ENCODE data around the gene IMMP2L. TPM values are rescaled to one million over a fixed set of nuclear protein-coding genes. Genes with fewer than 3 reads are reported as not detected.

The IMMP2L gene
- total RNA-seq, 2 donors from 2014 or later, result 21.7 to 27.5 TPM

DNA sequence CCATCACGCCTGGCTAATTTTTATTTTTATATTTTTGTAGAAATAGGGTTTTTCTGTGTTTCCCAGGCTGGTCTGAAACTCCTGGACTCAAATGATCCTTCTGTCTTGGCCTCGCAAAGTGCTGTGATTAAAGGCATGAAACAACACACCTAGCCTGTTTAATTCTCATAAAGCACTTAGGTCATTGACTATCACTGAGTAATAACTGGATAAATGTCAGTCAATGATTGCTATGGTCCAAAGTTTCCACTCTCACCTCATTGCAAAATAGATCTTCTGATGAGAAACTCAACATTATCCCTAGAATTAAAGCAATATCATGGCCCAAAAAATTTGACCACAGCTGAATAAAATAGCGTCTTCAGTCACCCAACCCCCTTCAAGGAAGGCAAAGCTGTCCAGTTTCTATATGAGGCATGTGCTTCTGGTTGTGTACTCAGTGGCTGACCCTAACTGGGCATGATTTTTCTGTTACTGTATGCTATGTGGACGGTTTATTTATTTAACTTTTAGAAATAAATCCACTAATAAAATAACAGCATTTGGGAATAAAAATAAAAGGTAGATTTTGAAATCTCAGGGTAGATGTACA lies 557.9 kb downstream of the IMMP2L start:
- Mint-ChIP-seq H3K27me3 (ENCODE audit: low read depth) (no peaks in the 10 kb centered on the region), H3K36me3 (ENCODE audit: insufficient read depth in 2 of 2) (no peaks in the 10 kb centered on the region), H3K4me3 (peak overlapping the region in 1 of 2 donors; percentile 23), H3K27ac (peak overlapping the region; percentile 90), H3K9me3 (no peaks in the 10 kb centered on the region), H3K4me1 (ENCODE audit: low read depth) (peaks cover 6% of the 10 kb centered on the region)
- DNase-seq (no peak), ATAC-seq (replicated peaks in 1 of 2) (peak; percentile 58 to 60)

DNA sequence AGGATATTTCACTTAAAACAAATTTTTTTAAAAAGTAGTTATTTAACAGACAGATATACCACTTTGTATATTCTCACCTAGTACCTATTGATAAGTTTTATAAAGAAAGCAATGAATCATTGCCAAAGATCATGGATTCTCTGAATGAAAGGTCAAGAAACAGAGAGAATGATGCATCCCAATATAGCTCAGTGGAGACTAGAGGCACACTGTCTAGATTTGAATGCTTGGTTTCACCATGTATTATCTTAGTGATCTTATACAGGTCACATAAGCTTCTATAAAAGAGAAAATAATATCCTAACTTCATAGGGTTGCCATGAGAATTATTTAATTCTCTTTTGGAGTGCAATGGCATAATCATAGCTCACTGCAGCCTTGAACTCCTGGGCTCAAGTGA lies 558.4 kb downstream of the IMMP2L start:
- H3K9me3 Mint-ChIP-seq, result no peaks in the 10 kb centered on the region
- H3K4me3 Mint-ChIP-seq, result no peak overlapping the region
- H3K4me1 Mint-ChIP-seq (ENCODE audit: low read depth), result peaks cover 6% of the 10 kb centered on the region
- H3K27ac Mint-ChIP-seq, result no peak overlapping the region
- H3K36me3 Mint-ChIP-seq (ENCODE audit: insufficient read depth in 2 of 2), result no peaks in the 10 kb centered on the region
- peak; percentile 77 to 81 for ATAC-seq (replicated peaks in 1 of 2)
- no peaks in the 10 kb centered on the region for H3K27me3 Mint-ChIP-seq (ENCODE audit: low read depth)
- DNase-seq, result no peak

DNA sequence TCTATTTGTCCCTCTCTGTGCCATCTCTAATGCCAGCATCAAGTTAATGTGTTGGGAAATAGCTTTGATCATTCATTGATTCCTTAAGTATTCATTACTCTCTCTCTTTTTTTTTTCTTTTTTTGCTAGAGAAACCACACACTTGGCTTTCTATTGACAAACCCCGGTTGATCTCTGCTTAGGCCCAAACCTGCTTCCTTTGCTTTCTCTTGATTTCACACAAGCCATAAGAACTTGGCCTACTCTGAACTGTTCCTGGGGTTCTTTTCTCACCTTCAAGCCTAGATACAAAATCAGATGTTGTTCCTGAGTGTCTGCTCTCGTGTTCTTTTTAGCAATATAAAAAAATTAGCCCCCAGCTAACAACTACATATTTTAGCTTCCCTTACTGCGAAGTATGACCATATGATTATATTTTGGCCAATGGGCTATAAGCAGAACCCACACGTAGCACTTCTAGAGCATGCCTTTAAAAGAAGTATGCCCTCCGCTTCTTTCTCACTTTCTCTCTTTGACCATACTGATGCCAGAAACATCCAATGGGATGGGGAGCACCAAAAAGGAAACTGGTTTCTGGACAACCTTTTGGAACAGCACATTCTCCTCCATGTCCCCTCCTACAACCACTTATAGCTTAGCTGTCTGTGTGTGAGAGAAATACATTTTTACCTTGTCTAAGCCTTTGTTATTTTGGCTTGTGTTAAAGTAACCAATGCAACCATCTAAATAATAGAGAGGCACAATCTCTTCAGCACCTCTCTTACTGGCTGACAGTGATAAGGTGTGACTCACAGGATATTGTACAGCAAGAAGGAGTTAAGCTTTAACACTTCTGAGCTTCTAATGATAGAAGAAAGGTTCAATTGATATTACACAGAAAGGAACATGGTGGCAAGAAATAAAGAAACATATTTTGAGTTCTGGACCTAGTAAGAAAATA lies 568.0 kb downstream of the IMMP2L start:
- peaks cover 0 to 4% of the 10 kb centered on the region in 2 donors for H3K9me3 Mint-ChIP-seq
- peaks cover 36% of the 10 kb centered on the region for H3K4me1 Mint-ChIP-seq (ENCODE audit: low read depth)
- H3K27me3 Mint-ChIP-seq (ENCODE audit: low read depth), result no peaks in the 10 kb centered on the region
- peak overlapping the region; percentile 67 for H3K27ac Mint-ChIP-seq
- no peak for DNase-seq
- H3K36me3 Mint-ChIP-seq (ENCODE audit: insufficient read depth in 2 of 2), result no peaks in the 10 kb centered on the region
- H3K4me3 Mint-ChIP-seq, result peak overlapping the region; percentile 31 to 73
- peak; percentile 81 to 90 for ATAC-seq (replicated peaks in 1 of 2)

DNA sequence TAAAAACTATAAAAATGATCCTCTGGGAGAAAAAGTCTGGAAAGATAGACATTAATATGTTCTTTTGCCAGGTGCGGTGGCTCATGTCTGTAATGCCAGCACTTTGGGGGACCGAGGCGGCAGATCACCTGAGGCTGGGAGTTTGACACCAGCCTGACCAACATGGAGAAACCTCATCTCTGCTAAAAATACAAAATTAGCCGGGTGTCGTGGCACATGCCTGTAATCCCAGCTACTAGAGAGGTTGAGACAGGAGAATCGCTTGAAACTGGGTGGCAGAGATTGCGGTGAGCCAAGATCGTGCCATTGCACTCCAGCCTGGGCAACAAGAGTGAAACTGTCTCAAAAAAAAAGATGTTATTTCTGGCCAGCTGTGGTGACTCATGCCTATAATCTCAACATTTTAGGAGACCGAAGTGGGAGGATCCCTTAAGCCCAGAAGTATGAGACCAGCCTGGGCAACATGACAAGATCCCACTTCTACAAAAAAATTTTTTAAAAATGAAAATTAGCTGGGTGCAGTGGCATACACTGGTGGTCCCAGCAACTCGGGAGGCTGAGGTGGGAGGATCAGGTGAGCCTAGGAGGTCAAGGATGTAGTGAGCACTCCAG lies 573.3 kb downstream of the IMMP2L start:
- H3K4me1 Mint-ChIP-seq (ENCODE audit: low read depth), result peaks cover 29% of the 10 kb centered on the region
- H3K36me3 Mint-ChIP-seq (ENCODE audit: insufficient read depth in 2 of 2), result peaks cover 0 to 1% of the 10 kb centered on the region in 2 donors
- H3K27ac Mint-ChIP-seq, result no peak overlapping the region
- H3K27me3 Mint-ChIP-seq (ENCODE audit: low read depth), result no peaks in the 10 kb centered on the region
- ATAC-seq (replicated peaks in 1 of 2), result no peak
- no peak for DNase-seq
- H3K4me3 Mint-ChIP-seq, result no peak overlapping the region
- H3K9me3 Mint-ChIP-seq, result peaks cover 1 to 2% of the 10 kb centered on the region in 2 donors

DNA sequence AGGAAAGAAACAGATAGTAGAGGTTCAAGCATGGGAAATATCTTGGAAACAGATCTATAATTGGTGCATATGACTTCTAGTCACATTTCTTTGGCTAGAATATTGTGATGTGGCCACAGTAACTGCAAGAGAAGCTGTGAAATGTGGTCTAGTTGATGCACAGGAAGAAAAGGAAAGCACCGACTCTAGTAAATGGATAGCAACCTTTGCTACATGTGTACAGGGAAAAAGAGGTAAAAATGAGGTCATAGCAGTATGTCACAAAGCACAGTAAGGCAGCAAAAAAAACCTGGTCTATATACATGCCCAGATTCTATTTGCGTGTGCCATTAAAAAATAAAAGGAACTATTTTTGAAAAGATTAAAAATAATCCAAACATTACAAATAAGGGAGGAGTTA lies 573.9 kb downstream of the IMMP2L start:
- Mint-ChIP-seq H3K27ac (no peak overlapping the region), H3K4me1 (ENCODE audit: low read depth) (peaks cover 29% of the 10 kb centered on the region), H3K9me3 (peaks cover 2% of the 10 kb centered on the region in 2 donors), H3K27me3 (ENCODE audit: low read depth) (no peaks in the 10 kb centered on the region), H3K4me3 (no peak overlapping the region), H3K36me3 (ENCODE audit: insufficient read depth in 2 of 2) (peaks cover 0 to 1% of the 10 kb centered on the region in 2 donors)
- DNase-seq, result no peak
- no peak for ATAC-seq (replicated peaks in 1 of 2)

DNA sequence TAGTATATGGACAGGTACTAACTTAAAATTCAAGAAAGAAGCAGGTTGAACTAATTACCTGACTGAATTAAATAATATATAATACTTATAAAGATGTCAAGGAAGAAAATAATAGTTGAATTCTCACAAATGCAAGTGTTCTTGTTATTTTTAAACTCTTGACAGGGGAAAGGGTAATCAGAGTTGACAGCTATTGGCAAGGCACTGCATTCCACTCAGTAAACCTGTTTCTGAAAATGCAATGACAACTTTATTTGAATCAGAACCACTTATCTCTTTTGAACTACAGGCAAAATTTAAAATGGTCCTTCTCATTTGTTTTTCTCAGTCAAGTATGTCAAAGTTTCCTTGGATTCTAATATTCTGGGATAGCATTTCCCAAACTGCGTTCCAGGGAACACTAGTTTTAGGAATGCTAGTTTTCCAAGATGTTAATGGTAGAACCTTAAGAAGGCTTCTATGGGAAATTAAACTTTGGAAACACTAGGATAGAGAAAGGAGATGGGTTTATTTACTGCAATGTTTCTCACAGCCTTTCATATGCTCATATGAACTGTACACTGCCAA lies 575.1 kb downstream of the IMMP2L start:
- Mint-ChIP-seq H3K36me3 (ENCODE audit: insufficient read depth in 2 of 2) (peaks cover 0 to 1% of the 10 kb centered on the region in 2 donors), H3K4me3 (no peak overlapping the region), H3K9me3 (peaks cover 2% of the 10 kb centered on the region in 2 donors), H3K27ac (no peak overlapping the region), H3K4me1 (ENCODE audit: low read depth) (peaks cover 23% of the 10 kb centered on the region), H3K27me3 (ENCODE audit: low read depth) (no peaks in the 10 kb centered on the region)
- DNase-seq (no peak), ATAC-seq (replicated peaks in 1 of 2) (no peak)

DNA sequence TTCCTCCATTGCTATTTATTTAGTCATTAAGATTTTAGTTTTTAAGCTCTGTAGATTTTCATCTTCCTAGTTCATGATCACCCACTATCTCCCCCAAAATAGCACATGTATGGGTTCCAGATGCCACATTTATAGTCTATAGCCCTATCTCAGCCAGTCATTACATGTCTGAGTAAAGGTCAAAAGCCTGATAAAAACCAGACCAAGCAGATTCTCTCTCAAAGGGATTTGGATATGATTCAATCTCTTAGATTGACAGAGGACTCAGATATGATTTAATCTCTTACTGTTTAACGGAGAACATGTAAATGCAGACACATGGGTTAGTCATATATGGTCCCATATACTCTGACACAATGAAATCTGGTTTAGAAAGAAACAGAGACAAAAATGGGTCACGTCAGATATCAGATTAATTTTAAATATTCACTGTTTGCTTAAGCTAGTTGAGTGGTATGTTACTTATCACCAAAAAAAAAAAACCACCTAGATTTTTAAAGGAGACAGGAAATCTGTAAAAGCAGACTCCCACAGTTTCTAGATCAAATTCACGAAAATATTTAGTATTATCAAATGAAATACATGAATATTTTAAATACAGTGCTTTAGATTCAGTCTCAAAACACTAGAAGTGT lies 578.4 kb downstream of the IMMP2L start:
- H3K4me1 Mint-ChIP-seq (ENCODE audit: low read depth), result peaks cover 27% of the 10 kb centered on the region

DNA sequence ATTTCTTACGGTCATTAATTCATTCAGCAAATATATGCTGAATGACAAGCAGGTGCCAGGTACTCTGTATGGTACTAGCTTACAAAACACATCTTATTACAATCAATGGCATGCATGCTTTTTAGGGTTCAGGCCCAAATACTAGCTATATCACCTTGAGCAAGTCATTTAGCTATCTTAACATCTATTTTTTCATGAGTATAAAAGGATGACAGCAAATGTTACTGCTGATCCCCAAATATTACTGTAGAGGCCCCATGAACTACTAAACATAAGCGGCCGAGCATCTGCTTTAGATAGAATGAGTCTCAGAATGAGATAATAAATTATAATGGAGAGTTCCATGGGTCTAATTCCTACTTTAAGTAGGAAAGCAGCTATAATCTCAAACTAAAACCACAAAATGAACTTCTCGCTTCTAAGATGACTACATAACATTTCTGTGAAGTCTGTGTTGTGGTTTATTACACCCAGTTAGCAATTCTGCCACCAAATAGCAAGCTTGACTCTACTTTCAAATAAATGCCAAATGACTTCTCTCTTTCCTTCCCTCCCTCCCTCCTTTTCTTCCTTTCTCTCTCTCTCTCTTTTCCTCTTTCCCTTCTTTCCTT lies 585.1 kb downstream of the IMMP2L start:
- Mint-ChIP-seq H3K9me3 (no peaks in the 10 kb centered on the region), H3K27ac (peak overlapping the region; percentile 14), H3K4me1 (ENCODE audit: low read depth) (peaks cover 26% of the 10 kb centered on the region), H3K4me3 (peak overlapping the region; percentile 61 to 64), H3K27me3 (ENCODE audit: low read depth) (no peaks in the 10 kb centered on the region), H3K36me3 (ENCODE audit: insufficient read depth in 2 of 2) (peaks cover 0 to 2% of the 10 kb centered on the region in 2 donors)
- DNase-seq, result no peak
- ATAC-seq (replicated peaks in 1 of 2), result peak; percentile 67 to 71

More for the DNA sequence above, 578.4 kb downstream of the IMMP2L start:
- peak; percentile 70 to 86 for ATAC-seq (replicated peaks in 1 of 2)
- Mint-ChIP-seq H3K36me3 (ENCODE audit: insufficient read depth in 2 of 2) (peaks cover 0 to 2% of the 10 kb centered on the region in 2 donors), H3K27me3 (ENCODE audit: low read depth) (no peaks in the 10 kb centered on the region), H3K9me3 (peaks cover 0 to 2% of the 10 kb centered on the region in 2 donors), H3K4me3 (no peak overlapping the region), H3K27ac (no peak overlapping the region)
- no peak for DNase-seq

DNA sequence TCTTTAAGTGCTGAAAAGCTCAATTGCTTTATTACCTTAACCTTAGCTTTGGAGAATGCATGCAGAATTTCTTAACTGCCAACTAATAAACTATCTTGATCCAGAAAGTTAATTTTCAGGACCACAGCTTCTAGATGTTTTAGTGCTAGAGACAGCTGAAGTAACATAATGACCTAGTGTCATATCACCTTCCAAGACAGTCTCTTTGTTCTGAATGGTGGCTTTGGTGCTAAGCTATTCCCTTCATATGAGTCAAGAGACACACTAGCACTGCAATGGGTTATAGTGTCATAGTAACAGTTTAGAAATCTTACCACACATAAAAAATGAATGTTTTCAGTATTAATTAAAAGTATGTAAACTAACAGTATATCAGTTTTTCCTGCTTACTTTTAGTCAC lies 586.8 kb downstream of the IMMP2L start:
- Mint-ChIP-seq H3K9me3 (no peaks in the 10 kb centered on the region), H3K4me1 (ENCODE audit: low read depth) (peaks cover 26% of the 10 kb centered on the region)

DNA sequence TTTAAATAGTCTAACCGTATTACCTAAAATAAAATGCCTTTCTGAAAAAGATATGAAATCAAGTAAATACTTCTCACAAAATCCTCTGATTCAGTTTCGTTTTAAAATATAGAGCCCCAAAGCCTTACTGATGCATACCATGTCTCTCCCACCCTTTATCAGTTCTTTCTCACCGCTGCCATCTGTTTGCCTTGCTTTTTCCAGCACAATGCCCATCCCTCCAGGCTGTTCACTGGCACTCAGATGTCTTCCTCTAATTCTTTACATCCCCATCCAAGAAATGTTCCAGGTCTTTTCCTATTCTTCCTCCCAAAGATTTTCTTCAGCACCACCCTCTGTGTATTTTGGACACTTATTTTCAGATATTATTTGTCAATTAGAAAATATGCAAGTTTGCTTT lies 587.9 kb downstream of the IMMP2L start:
- Mint-ChIP-seq H3K4me3 (no peak overlapping the region), H3K36me3 (ENCODE audit: insufficient read depth in 2 of 2) (peaks cover 0 to 1% of the 10 kb centered on the region in 2 donors), H3K9me3 (no peaks in the 10 kb centered on the region), H3K4me1 (ENCODE audit: low read depth) (peaks cover 25% of the 10 kb centered on the region), H3K27me3 (ENCODE audit: low read depth) (no peaks in the 10 kb centered on the region), H3K27ac (no peak overlapping the region)
- DNase-seq (no peak), ATAC-seq (replicated peaks in 1 of 2) (no peak)

More for the DNA sequence above, 586.8 kb downstream of the IMMP2L start:
- DNase-seq, result no peak
- Mint-ChIP-seq H3K27ac (no peak overlapping the region), H3K27me3 (ENCODE audit: low read depth) (no peaks in the 10 kb centered on the region), H3K36me3 (ENCODE audit: insufficient read depth in 2 of 2) (peaks cover 0 to 2% of the 10 kb centered on the region in 2 donors), H3K4me3 (no peak overlapping the region)
- peak in 1 of 2 donors; percentile 54 for ATAC-seq (replicated peaks in 1 of 2)

DNA sequence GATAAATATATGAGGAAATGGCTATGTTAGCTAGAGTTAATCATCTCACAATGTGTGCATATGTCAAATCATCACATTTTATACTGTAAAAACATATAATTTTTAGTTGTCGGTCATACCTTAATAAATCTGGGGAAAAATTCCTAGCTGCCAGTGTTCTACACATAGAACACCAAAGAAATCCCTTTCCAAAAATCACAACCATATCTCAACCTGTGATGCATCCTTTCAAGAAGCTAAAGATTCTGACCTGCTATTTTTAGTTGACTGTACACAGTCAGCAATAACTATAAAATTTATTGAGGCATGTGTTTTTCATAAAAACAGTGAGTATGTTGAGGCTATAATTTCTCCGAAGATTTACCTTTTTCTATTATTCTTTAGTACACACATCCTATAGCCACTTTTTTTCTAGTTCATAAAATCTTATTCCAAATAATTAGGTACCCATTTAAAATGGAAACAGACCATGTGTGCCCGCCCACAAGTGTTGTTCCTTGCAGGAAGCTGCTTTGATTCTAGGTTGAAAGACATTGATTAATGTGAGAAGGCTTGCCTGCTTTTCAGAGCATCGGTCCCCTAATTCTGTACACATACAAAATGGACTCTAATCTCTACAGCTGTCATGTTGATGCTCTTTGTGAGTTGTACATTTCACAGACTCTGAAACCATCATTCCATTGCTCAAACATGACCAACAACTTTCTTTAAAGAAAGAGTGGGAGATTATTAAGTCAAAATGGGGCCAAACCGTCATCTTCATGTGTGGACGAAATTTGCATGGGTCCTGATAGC lies 588.9 kb downstream of the IMMP2L start:
- H3K27me3 Mint-ChIP-seq (ENCODE audit: low read depth), result no peaks in the 10 kb centered on the region
- no peak for DNase-seq
- ATAC-seq (replicated peaks in 1 of 2), result no peak
- no peaks in the 10 kb centered on the region for H3K9me3 Mint-ChIP-seq
- H3K36me3 Mint-ChIP-seq (ENCODE audit: insufficient read depth in 2 of 2), result peaks cover 0 to 1% of the 10 kb centered on the region in 2 donors
- no peak overlapping the region for H3K27ac Mint-ChIP-seq
- H3K4me1 Mint-ChIP-seq (ENCODE audit: low read depth), result peaks cover 22% of the 10 kb centered on the region
- no peak overlapping the region for H3K4me3 Mint-ChIP-seq

Data from activated T-cell treated with anti-CD3 and anti-CD28 coated beads, Interleukin-2, amount 50 U/mL, for 72 hours (primary cell).